Caki2 (cell line): ENCODE measurements around the gene ARHGEF3. TPM values are rescaled to one million over a fixed set of nuclear protein-coding genes. Genes with fewer than 3 reads are reported as not detected.

Source experiments
- DNase-seq: peaks from one replicate; pipeline ENCODE4 v3.0.0-alpha.2; 2015; ENCODE audit warnings: low read depth
- in situ Hi-C: cut with HindIII; loops from 2 replicates; pipeline ENCODE4 v1.10.0; 2016; ENCODE audit warnings: low sequenced_read_pairs, low pct_unique_long_range_greater_than_20kb, mixed read lengths
- total RNA-seq: library from RNA; depleted of rRNA; stranded (reverse); fragments of >200 nt; shearing (Covaris generic); gene quantifications from 2 replicates; pipeline ENCODE4 v1.2.3, GENCODE V29; 2014; ENCODE audit warnings: low replicate concordance

The ARHGEF3 gene
- total RNA-seq, 1 experiment from 2014 or later, result 4.6 TPM

DNA sequence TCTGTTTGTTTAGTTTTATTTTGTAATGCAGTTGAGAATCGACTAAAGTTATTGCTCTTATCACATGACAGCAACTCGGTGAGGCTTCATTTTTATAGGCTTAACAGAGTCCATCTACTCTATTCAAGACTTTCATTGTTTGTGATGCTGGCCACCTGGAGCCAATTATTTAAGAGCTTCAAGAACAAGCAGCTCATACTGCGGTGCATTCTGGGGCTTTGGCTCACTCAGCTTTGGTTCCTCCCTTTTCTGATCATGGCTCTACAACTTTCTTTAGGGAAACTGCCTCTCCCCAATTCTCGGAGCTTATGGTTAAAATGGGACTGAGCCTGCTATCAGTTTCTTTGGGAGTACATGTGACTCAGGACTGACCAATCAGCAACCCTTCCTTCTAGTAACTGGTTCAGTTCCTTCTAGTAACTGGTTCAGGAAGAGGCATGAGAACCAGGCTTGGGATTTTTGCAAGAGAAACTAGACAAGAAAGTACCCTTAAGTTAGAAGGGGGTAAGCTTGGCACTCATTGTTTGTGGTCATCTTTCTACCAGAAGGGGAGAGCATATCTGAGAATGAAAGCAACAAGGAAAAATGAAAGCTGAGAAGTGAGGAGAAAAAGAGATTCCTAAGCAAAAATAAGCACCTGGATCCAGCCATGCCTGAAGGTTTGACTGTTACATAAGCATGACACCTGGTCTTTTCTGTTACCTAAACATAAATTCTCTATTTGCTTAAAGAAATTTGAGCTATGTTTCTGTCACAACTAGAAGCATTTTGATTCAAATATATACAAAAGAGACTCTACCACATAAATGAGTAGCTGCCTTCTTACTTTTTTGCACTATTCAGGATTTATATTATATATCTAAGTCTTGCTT, 24.1 kb upstream of the ARHGEF3 start:
- in situ Hi-C loops, result no loop called here
- no peak for DNase-seq

DNA sequence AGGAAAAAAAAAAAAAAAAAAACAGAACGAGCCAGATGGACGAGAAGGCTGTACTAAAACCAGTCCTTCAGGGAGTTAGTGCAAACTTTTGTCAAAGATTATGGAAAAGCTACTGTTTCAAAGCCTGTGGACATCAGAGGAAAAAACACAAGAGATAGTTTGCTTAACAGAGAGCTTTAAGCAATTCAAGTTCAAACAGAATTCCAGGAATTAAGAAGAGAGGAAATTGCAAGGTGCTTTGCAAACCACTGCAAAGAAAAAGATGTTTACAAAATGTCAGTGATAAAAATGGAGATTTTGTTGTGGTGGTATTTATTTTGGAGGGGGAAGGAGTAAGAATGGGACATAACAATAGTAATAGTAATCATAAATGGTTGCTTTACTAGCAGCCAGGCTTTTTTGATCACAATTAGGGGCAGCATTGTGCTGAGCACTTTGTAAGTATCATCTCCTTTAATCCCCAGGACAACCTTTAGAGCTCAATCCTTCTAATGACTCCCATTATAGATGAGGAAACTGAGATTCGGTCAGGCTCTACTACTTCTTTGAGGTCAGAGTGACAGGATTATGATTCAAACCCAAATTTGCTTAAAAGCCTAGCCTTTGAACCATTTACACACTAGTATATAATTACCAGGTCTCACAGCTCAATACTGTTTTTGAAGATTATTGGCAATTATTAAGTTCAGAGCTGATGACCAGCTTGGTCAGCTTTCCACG, 22.4 kb upstream of the ARHGEF3 start:
- in situ Hi-C loops, result no loop called here
- DNase-seq, result no peak

DNA sequence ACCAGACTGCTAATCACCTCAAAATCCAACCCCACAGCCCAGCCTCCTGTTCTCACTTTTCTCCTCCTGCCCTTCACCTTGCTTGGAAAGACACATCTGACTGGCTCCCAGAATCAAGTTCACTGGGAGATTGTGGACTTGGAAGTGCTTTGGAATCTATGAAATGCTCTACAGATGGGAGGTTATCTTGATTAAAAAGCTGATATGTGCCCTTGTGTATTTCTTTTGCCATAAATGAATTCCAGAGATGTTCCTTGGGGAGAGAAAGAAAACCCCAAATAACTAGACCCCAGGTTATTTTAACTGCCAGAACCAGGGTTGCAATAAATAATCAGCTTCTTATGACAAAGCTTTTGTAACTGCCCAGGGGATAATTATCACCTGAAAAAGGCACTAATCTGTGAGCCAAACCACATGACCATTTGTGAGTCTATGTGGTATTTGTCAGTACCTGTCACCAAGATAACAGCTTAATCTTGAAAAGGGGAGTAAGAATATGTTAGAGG, 21.7 kb upstream of the ARHGEF3 start:
- DNase-seq, result no peak
- in situ Hi-C loops, result no loop called here

DNA sequence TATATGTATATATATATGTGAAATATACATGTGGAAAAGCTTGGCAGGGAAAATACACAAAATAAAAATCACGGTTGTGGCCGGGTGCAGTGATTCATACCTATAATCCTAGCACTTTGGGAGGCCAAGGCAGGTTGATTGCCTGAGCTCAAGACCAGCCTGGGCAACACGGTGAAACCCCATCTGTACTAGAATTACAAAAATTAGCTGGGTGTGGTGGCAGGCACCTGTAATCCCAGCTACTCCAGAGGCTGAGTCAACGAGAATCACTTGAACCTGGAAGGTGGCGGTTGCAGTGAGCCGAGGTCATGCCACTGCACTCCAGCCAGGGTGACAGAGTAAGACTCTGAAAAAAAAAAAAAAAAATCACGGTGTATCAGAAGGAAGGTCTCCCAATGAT, 20.8 kb upstream of the ARHGEF3 start:
- no peak for DNase-seq
- in situ Hi-C loops, result no loop called here

GRCh38 chr3:56819016-56819809, 17.5 kb upstream of the ARHGEF3 start:
- in situ Hi-C loops, result no loop called here

GRCh38 chr3:56818156-56818985, 16.6 kb upstream of the ARHGEF3 start:
- in situ Hi-C loops, result no loop called here
- DNase-seq, result no peak

More at GRCh38 chr3:56819016-56819809, 17.5 kb upstream of the ARHGEF3 start:
- DNase-seq, result no peak

- DNase-seq, result no peak
- in situ Hi-C loops, result no loop called here
Observed at GRCh38 chr3:56817646-56818045, 15.9 kb upstream of the ARHGEF3 start.

DNA sequence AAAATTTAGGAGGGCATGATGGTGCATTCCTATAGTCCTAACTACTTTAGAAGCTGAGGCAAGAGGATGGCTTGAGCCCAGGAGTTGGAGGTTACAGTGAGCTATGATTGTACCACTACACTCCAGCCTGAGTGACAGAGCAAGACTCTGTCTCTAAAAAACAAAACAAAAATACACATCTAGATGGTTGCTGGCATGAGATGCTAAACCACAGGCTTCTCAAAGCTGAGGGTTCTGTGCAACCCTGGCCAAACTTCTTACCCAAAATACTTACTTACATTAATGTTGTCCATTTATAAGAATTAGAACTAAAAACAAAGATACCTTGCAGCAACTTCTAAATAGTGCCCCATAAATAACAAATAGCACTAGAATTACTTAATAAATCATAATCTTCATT, 14.3 kb upstream of the ARHGEF3 start:
- in situ Hi-C loops, result no loop called here
- DNase-seq, result no peak

DNA sequence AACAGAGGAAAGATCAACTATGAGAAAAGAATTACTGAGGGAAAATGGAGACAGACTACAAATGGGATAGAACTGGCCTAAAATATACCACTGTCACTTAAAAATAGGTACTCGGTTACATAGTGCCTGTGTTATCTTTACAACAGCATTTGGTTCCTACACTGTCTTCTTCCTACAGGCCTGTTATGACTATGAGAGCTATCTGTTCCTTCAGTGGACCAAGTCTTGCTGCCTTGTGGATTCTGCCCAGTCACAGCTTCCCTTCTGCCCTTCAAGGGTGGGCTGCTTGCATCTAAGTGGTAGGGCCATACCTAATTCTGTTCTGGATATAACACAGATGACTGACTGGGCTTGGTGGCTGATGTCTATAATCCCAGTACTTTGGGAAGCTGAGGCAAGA, 13.8 kb upstream of the ARHGEF3 start:
- DNase-seq, result no peak
- in situ Hi-C loops, result no loop called here

DNA sequence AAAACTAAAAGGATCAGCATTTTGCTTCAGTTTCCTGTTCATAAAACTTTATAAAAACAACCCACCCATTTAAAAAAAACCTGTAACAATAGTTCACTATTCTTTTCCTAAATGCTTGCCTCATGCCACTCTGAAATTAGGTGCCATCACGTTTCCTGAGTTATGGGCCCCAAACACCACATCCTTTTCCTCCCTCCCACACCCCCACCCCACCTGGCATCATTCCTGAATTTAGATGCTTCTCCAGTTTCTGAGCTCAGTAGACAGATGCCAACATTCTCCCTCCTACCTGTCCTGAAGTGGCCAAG, 11.9 kb upstream of the ARHGEF3 start:
- in situ Hi-C loops, result no loop called here
- DNase-seq, result no peak

GRCh38 chr3:56812754-56813652, 11.3 kb upstream of the ARHGEF3 start:
- in situ Hi-C loops, result no loop called here
- DNase-seq, result no peak

DNA sequence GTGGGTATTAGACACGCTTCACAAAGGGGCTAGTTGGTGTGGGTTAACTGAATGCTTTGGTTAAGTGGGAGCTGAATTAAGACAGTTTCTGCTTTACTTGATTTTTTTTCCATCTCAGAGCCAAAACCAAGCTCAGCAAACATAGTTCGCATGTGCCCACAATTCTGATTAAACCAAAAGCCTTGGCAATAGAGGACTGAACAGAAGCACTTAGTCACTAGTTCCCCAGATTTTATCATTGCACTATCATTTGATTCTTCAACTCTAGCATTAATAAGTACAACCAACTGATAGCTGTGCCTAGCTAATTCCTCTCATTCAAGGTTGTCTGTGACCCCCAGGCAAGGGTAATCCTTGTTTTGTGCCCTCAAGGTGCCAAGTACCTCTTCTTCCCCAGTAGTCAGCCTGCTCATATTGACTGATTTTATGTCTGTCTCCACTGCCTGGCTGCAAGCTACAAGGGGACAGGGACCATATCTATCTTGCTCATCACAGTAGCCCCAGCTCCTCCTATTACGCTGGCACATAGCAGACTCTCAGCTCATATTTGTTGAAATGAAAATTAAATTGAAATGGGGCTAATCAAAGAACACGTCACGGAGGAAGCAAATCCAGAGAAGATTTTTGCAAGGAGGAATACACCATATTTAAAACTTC, 9.9 kb upstream of the ARHGEF3 start:
- in situ Hi-C loops, result no loop called here
- DNase-seq, result no peak

DNA sequence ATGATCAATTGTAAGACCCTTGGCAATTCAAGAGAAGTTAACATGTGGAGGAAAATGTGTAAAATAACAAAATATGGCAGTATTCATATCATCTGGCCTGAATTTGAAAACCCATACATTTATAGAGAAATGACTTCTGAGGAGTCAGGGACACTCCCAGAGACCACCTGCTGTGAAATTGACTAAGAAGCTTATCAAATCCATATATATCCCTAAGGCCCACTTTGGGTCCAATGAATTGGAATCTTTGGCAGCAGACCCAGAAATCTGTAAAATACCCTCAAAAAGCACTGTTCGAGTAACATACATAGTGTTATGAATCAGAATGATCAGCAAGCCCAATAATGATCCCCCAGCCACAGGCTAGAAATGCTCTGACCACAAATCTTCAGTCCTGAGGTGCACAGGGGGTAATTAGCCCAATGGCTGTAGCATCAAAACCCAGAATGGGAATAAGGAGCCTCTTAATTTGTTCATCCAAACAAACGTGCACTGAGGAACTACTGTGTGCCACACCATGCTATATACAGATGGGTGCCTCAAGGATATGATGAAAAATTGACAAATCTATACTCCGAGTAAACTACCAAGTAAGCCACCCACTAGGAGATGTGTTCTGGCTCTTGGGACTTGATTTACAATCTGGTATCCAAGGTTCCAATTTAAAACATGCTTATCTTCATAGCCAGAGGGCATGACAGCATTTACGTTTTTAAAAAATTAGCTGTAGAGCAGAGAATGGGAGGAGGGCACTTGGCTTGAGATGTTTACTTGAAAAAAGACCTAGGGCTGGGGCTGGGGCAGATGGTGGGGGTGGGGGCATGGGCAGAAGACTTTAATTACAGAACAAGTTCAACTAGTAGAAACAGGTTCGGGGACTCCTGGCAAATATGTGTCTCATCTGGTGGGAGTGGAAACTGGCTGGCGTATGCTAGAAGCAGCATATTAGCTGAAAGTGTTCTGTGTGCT, 9.1 kb upstream of the ARHGEF3 start:
- no peak for DNase-seq
- in situ Hi-C loops, result no loop called here

- no peak for DNase-seq
Observed at GRCh38 chr3:56806407-56806806, 4.7 kb upstream of the ARHGEF3 start.

DNA sequence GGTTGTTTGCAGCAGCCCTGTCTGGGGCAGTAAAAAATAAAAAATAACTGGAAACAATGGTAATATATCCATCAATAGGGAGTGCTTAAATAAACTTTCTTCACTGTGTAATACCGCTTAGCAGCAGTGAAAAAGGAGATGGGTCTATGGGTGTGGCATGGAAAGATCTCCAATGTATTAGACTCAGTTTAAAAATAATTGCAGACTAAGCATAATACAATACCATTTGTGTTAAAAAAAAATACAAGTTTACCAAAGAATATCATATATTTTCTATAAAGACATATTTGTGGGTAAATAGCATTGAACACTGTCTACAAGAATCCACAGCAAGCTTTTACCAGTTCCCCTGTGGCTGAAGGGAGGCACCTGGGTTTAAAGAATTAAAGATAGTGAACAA, 1.0 kb upstream of the ARHGEF3 start:
- DNase-seq, result no peak
- in situ Hi-C loops, result no loop called here

More at GRCh38 chr3:56806407-56806806, 4.7 kb upstream of the ARHGEF3 start:
- in situ Hi-C loops, result no loop called here

DNA sequence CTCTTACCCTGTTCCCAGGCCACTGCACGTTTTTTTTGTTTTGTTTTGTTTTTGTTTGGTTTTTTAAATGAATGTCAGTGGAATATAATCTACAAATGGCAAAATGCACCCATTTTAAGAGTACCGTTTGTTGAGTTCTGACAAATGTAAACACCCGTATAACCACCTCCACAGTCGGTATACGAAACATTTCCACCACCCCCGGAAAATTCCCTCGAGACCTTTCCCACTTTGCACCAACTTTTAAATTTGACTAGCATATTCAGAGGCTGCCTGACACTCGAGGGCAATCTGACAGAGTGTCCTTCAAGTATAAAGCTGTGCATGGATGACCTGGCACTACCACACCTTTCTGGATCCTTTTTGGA, 613 bp upstream of the ARHGEF3 start:
- in situ Hi-C loops, result no loop called here

More for the DNA sequence above, 613 bp upstream of the ARHGEF3 start:
- no peak for DNase-seq
